Kidney capillary endothelial cell (primary cell): Measurements from ENCODE around the gene KHDC3L.

Experiments used
- DNase-seq: peaks from one replicate; pipeline ENCODE4 v3.0.0-alpha.2; 2018; ENCODE audit warnings: low spot score

Gene KHDC3L

GRCh38 chr6:73362358-73362757, at the start of gene KHDC3L:
Gene KHDC3L, plus strand, starts transcription at chr6:73362658. Its CDS starts 72 bp downstream, at chr6:73362730.
- no peak for DNase-seq

GRCh38 chr6:73314577-73315492, 47.6 kb upstream of the KHDC3L start:
- DNase-seq: no peak

- no peak for DNase-seq
Measured at GRCh38 chr6:73323323-73323722, 39.1 kb upstream of the KHDC3L start.

- no peak for DNase-seq
Measured at GRCh38 chr6:73325656-73326055, 36.8 kb upstream of the KHDC3L start.

GRCh38 chr6:73328790-73329189, 33.7 kb upstream of the KHDC3L start:
- DNase-seq: no peak

- no peak for DNase-seq
Measured at GRCh38 chr6:73329201-73329600, 33.3 kb upstream of the KHDC3L start.

- DNase-seq: no peak
Measured at GRCh38 chr6:73339340-73339739, 23.1 kb upstream of the KHDC3L start.

GRCh38 chr6:73340048-73340447, 22.4 kb upstream of the KHDC3L start:
- no peak for DNase-seq

GRCh38 chr6:73341335-73341734, 21.1 kb upstream of the KHDC3L start:
- DNase-seq: no peak

GRCh38 chr6:73342174-73342573, 20.3 kb upstream of the KHDC3L start:
- no peak for DNase-seq

- no peak for DNase-seq
Measured at GRCh38 chr6:73343164-73343563, 19.3 kb upstream of the KHDC3L start.

GRCh38 chr6:73348550-73349204, 13.8 kb upstream of the KHDC3L start:
- no peak for DNase-seq

GRCh38 chr6:73349311-73349710, 13.1 kb upstream of the KHDC3L start:
- DNase-seq: no peak

- DNase-seq: no peak
Measured at GRCh38 chr6:73353636-73354593, 8.5 kb upstream of the KHDC3L start, which contains the start of gene DPPA5. Gene DPPA5, minus strand, starts transcription at chr6:73354276. Its CDS starts 51 bp downstream, at chr6:73354225.

- no peak for DNase-seq
Measured at GRCh38 chr6:73362869-73363536, 545 bp downstream of the KHDC3L start.

- no peak for DNase-seq
Measured at GRCh38 chr6:73363537-73363875, 1.0 kb downstream of the KHDC3L start.

GRCh38 chr6:73364121-73364520, 1.7 kb downstream of the KHDC3L start:
- no peak for DNase-seq

GRCh38 chr6:73364549-73364948, 2.1 kb downstream of the KHDC3L start:
- no peak for DNase-seq

- no peak for DNase-seq
Measured at GRCh38 chr6:73367761-73368355, 5.4 kb downstream of the KHDC3L start.

- DNase-seq: no peak
Measured at GRCh38 chr6:73368675-73369074, 6.2 kb downstream of the KHDC3L start.

GRCh38 chr6:73369157-73369556, 6.7 kb downstream of the KHDC3L start:
- no peak for DNase-seq
